Middle frontal gyrus (tissue), 1 donor: Measurements from ENCODE around the gene FASN.

Experiments used
- DNase-seq: peaks from one replicate; pipeline ENCODE4 v3.0.0-alpha.2; 2015; ENCODE audit warnings: low spot score; ENCODE audit errors: extremely low spot score

FASN gene

DNA sequence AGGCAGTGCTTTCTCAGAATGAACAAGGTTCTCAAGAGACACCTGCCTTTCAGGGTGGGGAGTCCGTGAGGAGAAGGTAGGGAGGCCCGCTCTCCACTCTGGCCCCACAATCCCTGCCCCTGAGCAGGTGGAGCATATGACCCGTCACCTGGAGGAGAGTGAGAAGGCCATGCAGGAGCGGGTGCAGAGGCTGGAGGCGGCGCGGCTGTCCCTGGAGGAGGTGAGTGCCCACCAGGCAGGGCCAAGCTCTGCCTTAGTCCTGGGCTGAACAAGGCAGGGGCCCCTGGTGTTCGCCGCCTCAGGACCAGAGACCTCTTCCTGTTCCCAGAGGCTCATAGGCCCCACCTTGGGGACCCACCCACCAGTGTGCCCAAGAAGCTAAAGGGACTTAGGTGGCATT is 69.1 kb downstream of the FASN start:
- no peak for DNase-seq
